Measurements from ENCODE around the gene UBTD1.

The UBTD1 gene

DNA sequence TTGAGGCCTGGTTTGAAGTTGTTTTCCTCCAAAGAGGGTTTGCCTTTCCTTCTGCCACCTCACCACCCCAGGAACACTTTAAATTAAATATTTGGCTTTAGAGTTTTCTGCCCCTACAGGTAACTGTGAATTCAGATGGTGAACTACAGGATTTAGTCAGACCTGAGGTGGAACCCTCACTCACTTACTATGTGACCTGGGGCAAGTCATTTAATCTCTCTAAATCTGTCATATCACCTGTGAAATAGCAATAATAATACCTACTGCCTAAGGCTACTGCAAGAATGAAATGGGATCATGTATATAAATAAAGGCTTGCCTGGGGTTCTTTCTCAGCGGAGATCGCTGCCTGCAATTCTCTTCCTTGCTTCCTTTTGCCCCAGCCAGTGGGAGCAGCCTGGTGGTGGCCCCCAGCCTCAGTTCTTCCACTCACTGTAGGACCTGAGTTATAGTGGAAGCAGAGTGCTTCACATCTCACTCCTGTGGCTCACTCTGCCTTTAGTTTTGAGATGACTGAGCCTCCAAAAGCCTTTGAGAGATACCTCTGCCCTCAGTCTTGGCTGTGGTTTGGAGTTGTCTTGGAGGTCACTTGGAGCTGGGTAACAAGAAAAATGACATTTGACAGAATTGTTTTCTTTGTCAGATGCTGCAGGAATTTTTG lies 67.7 kb downstream of the UBTD1 start:
- Histone ChIP-seq H3K4me3 (replicated peaks; ENCODE audit: low read depth, low read length) (no peak overlapping the region), H3K36me3 (ENCODE audit: control insufficient read depth, insufficient read depth, low read length) (no peaks in the 10 kb centered on the region), H3K27me3 (replicated peaks; ENCODE audit: control insufficient read depth, insufficient read depth, low read length) (no peaks in the 10 kb centered on the region)
- no peak for TF ChIP-seq CTCF (IDR thresholded peaks at IDR 0.05; ENCODE audit: insufficient read depth, low read length, poor library complexity, severe bottlenecking)
- DNase-seq (ENCODE audit: extremely low read depth, insufficient read length), result no peak

- TF ChIP-seq CTCF (IDR thresholded peaks at IDR 0.05; ENCODE audit: insufficient read depth, low read length, poor library complexity, severe bottlenecking), result no peak
- Histone ChIP-seq H3K27me3 (replicated peaks; ENCODE audit: control insufficient read depth, insufficient read depth, low read length) (no peaks in the 10 kb centered on the region), H3K4me3 (replicated peaks; ENCODE audit: low read depth, low read length) (no peak overlapping the region), H3K36me3 (ENCODE audit: control insufficient read depth, insufficient read depth, low read length) (no peaks in the 10 kb centered on the region)
- no peak for DNase-seq (ENCODE audit: extremely low read depth, insufficient read length)
Observed at GRCh38 chr10:97567891-97568290, 69.2 kb downstream of the UBTD1 start.

- Histone ChIP-seq H3K27me3 (replicated peaks; ENCODE audit: control insufficient read depth, insufficient read depth, low read length) (no peaks in the 10 kb centered on the region; the same call in 1 of the 2 replicates), H3K36me3 (ENCODE audit: control insufficient read depth, insufficient read depth, low read length) (no peaks in the 10 kb centered on the region), H3K4me3 (replicated peaks; ENCODE audit: low read depth, low read length) (no peak overlapping the region)
- no peak for DNase-seq (ENCODE audit: extremely low read depth, insufficient read length)
- TF ChIP-seq CTCF (IDR thresholded peaks at IDR 0.05; ENCODE audit: insufficient read depth, low read length, poor library complexity, severe bottlenecking), result no peak
Observed at GRCh38 chr10:97570146-97570788, 71.5 kb downstream of the UBTD1 start.

GRCh38 chr10:97570789-97571471 lies 72.2 kb downstream of the UBTD1 start:
- no peak for TF ChIP-seq CTCF (IDR thresholded peaks at IDR 0.05; ENCODE audit: insufficient read depth, low read length, poor library complexity, severe bottlenecking)
- H3K27me3 ChIP-seq (replicated peaks; ENCODE audit: control insufficient read depth, insufficient read depth, low read length), result no peaks in the 10 kb centered on the region; the same call in 1 of the 2 replicates
- H3K36me3 ChIP-seq (ENCODE audit: control insufficient read depth, insufficient read depth, low read length), result no peaks in the 10 kb centered on the region
- DNase-seq (ENCODE audit: extremely low read depth, insufficient read length), result no peak
- H3K4me3 ChIP-seq (replicated peaks; ENCODE audit: low read depth, low read length), result no peak overlapping the region

DNA sequence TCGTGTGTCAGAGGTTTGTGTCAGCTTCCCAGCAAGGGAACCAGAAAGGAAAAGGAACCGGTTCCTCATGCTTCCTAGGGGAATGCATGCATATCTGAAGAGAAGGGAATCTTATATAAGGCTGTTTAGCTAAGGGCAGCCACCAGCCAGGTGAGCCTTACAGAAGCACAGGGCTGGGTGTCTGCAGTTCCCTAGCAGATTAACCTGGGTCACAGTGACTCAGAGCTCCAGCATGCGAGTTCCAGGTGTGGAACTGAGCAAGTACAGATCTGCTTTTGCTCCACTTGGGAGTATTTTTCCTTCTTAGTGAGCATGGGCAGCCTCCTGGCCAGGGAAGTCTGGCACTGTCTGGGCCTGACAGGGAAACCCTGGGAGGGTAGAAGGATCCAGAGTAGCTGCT lies 72.9 kb downstream of the UBTD1 start:
- H3K27me3 ChIP-seq (replicated peaks; ENCODE audit: control insufficient read depth, insufficient read depth, low read length), result no peaks in the 10 kb centered on the region; the same call in 1 of the 2 replicates
- no peak for DNase-seq (ENCODE audit: extremely low read depth, insufficient read length)

More for the DNA sequence above, 72.9 kb downstream of the UBTD1 start:
- TF ChIP-seq CTCF (IDR thresholded peaks at IDR 0.05; ENCODE audit: insufficient read depth, low read length, poor library complexity, severe bottlenecking), result no peak
- no peak overlapping the region for H3K4me3 ChIP-seq (replicated peaks; ENCODE audit: low read depth, low read length)
- no peaks in the 10 kb centered on the region for H3K36me3 ChIP-seq (ENCODE audit: control insufficient read depth, insufficient read depth, low read length)
